ENCODE results near the gene TMEM255A. TPM values are rescaled to one million over a fixed set of nuclear protein-coding genes. Genes with fewer than 3 reads are reported as not detected.

TMEM255A gene
- total and polyA plus RNA-seq, 2 of the 13 experiments (the other 11 are each of a cell fraction or from before 2014, with no cell fraction given): 0.13 to 0.40 TPM

DNA sequence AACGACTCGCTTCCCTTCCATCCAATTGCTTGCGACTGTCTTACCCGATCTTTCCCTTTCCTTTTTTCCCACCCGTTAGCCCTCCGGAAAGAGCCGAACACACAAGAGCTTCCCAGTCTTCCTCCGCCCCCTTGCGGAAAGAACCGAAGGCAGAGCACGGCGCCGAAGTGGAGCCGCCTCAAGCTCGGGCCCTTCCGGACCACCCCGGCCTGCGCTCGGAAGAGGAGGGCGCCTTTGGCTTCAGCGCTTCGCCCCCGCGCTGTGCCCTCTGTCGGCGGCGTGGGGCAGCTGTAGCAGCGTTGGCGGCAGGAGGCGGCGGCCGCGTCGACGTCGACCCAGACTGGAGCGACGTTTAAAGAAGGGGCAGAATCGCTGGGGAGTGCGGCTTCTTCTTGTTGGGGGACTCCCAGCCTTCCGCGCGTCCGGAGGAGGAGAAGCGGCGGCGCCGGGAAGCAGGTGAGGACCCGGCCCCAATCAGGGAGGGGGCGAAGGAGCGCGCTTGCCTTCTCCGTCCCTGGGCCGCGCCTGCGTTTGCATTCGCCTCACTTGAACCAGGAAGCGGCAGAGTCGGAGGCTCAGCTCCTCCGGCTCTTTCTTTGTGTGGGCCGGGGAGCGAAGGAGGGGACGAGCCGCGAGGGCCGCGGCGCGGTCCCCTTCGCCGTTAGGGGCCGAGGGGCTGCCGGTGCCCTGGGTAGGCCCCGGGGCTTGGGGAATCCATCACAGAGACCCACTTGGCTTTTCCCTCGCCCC is 60.6 kb downstream of the TMEM255A start, which contains the start of gene ZBTB33 (continued):
- peak; percentile 36; the same call in 1 of the 2 replicates for TF ChIP-seq MEF2D (CRISPR knock-in tag; IDR thresholded peaks at IDR 0.05)
- TF ChIP-seq, protein P1, sequence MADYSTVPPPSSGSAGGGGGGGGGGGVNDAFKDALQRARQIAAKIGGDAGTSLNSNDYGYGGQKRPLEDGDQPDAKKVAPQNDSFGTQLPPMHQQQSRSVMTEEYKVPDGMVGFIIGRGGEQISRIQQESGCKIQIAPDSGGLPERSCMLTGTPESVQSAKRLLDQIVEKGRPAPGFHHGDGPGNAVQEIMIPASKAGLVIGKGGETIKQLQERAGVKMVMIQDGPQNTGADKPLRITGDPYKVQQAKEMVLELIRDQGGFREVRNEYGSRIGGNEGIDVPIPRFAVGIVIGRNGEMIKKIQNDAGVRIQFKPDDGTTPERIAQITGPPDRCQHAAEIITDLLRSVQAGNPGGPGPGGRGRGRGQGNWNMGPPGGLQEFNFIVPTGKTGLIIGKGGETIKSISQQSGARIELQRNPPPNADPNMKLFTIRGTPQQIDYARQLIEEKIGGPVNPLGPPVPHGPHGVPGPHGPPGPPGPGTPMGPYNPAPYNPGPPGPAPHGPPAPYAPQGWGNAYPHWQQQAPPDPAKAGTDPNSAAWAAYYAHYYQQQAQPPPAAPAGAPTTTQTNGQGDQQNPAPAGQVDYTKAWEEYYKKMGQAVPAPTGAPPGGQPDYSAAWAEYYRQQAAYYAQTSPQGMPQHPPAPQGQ (CRISPR knock-in tag; IDR thresholded peaks at IDR 0.05; ENCODE audit: borderline replicate concordance): no peak
- TF ChIP-seq MXD1 (CRISPR knock-in tag; IDR thresholded peaks at IDR 0.05): 0 out of 2 replicates have a peak, but pooled peaks have one; percentile 37
- TF ChIP-seq, protein P2, sequence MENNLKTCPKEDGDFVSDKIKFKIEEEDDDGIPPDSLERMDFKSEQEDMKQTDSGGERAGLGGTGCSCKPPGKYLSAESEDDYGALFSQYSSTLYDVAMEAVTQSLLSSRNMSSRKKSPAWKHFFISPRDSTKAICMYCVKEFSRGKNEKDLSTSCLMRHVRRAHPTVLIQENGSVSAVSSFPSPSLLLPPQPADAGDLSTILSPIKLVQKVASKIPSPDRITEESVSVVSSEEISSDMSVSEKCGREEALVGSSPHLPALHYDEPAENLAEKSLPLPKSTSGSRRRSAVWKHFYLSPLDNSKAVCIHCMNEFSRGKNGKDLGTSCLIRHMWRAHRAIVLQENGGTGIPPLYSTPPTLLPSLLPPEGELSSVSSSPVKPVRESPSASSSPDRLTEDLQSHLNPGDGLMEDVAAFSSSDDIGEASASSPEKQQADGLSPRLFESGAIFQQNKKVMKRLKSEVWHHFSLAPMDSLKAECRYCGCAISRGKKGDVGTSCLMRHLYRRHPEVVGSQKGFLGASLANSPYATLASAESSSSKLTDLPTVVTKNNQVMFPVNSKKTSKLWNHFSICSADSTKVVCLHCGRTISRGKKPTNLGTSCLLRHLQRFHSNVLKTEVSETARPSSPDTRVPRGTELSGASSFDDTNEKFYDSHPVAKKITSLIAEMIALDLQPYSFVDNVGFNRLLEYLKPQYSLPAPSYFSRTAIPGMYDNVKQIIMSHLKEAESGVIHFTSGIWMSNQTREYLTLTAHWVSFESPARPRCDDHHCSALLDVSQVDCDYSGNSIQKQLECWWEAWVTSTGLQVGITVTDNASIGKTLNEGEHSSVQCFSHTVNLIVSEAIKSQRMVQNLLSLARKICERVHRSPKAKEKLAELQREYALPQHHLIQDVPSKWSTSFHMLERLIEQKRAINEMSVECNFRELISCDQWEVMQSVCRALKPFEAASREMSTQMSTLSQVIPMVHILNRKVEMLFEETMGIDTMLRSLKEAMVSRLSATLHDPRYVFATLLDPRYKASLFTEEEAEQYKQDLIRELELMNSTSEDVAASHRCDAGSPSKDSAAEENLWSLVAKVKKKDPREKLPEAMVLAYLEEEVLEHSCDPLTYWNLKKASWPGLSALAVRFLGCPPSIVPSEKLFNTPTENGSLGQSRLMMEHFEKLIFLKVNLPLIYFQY (CRISPR knock-in tag; IDR thresholded peaks at IDR 0.05; ENCODE audit: borderline replicate concordance): no peak
- no peak for TF ChIP-seq GTF2F1 (IDR thresholded peaks at IDR 0.05; ENCODE audit: low read length)
- TF ChIP-seq CBFB (CRISPR knock-in tag; IDR thresholded peaks at IDR 0.05): no peak
- no peak for TF ChIP-seq SRY (CRISPR knock-in tag; IDR thresholded peaks at IDR 0.05)
- TF ChIP-seq THAP11 (CRISPR knock-in tag; IDR thresholded peaks at IDR 0.05): peak; percentile 57
- no peak for TF ChIP-seq PRDM10 (CRISPR knock-in tag; IDR thresholded peaks at IDR 0.05; ENCODE audit: low read depth)
- TF ChIP-seq BRCA1 (CRISPR knock-in tag; IDR thresholded peaks at IDR 0.05): no peak
- TF ChIP-seq SP5 (CRISPR knock-in tag; IDR thresholded peaks at IDR 0.05; ENCODE audit: borderline replicate concordance, low read depth): no peak
- no peak for TF ChIP-seq SATB2 (CRISPR knock-in tag; IDR thresholded peaks at IDR 0.05)
- TF ChIP-seq CENPT (CRISPR knock-in tag; IDR thresholded peaks at IDR 0.05; ENCODE audit: low read depth): no peak
- no peak for TF ChIP-seq HNRNPUL1 (IDR thresholded peaks at IDR 0.05; ENCODE audit: low read depth, low read length)
- peak; percentile 70; the same call in 1 of the 2 replicates for TF ChIP-seq REPIN1 (CRISPR knock-in tag; IDR thresholded peaks at IDR 0.05; ENCODE audit: borderline replicate concordance, low read depth)
- TF ChIP-seq, protein P3, sequence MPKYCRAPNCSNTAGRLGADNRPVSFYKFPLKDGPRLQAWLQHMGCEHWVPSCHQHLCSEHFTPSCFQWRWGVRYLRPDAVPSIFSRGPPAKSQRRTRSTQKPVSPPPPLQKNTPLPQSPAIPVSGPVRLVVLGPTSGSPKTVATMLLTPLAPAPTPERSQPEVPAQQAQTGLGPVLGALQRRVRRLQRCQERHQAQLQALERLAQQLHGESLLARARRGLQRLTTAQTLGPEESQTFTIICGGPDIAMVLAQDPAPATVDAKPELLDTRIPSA (CRISPR knock-in tag; IDR thresholded peaks at IDR 0.05; ENCODE audit: borderline replicate concordance): no peak
- no peak for TF ChIP-seq SIX1 (CRISPR knock-in tag; IDR thresholded peaks at IDR 0.05; ENCODE audit: borderline replicate concordance)
- peak; percentile 48 for TF ChIP-seq RAD21 (CRISPR knock-in tag; IDR thresholded peaks at IDR 0.05)
- TF ChIP-seq KDM5A (IDR thresholded peaks at IDR 0.05; ENCODE audit: borderline replicate concordance, low read length): no peak
